HG03103 (cell line): ENCODE results near the gene VAV2.

Experiments used
- ATAC-seq: cut with Tn5 transposase; IDR thresholded peaks from one replicate; pipeline ENCODE4 v1.9.1; 2021; ENCODE audit warnings: low read depth; ENCODE audit not compliant: unreplicated experiment

The VAV2 gene

GRCh38 chr9:133895335-133895734 lies 96.8 kb downstream of the VAV2 start:
- no peak for ATAC-seq

GRCh38 chr9:133894377-133895321 lies 97.5 kb downstream of the VAV2 start:
- no peak for ATAC-seq

- ATAC-seq = no peak
Observed at GRCh38 chr9:133893191-133893994, 98.7 kb downstream of the VAV2 start.

DNA sequence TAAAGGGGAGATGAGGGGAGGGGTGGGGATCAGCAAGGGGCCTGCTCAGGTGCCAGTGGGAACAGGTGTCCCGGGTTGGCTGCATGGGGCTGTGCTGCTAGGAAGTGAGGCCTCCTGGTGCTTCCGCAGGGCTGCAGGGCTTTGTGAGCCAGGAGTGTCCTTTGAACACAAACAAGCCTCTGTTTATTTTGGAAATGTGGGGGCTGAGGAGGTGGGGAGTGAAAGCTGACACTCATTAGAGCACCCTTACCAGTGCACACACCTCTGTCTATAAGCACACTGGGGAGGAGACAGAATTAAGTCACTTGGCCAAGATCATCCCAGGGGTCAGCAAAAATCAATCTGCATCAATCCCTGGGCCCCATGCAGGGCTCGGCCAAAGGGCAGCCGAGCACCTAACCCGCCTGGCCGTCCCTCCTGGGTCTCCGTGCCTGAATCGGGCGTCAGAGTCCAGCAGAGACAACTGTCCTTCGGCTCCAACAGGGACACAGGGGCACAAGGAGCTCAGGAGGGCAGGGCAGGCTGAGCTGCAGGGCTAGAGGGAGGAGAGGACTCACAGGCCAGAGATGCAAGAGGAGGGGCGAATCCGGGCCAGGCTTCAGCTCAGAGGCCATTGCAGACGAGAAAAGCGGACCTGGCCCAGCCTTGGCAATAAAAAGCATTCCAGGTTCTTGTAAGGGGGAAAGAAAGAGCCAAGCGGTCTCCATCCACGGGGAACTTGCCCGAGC lies 99.8 kb downstream of the VAV2 start:
- ATAC-seq = no peak

GRCh38 chr9:133891741-133892140 lies 100.4 kb downstream of the VAV2 start:
- no peak for ATAC-seq

DNA sequence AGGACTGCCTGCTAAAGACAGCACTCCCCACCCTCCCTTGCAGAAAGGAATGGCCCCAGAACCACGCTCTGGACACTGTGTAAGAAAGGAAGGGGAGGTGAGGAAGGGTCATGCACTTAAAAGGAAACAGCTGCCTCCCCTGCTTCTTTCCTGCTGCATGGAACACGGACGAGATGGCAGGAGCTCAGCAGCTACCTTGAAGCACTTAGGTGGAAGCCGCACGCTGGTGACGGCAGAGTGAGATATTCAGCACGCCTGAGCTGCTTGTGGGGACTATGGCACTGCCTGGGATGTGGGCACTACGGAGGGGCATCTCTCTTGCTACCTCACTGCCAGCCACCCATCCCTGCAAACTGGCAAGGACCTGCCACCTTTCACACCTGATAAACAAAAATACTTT lies 101.5 kb downstream of the VAV2 start:
- no peak for ATAC-seq

DNA sequence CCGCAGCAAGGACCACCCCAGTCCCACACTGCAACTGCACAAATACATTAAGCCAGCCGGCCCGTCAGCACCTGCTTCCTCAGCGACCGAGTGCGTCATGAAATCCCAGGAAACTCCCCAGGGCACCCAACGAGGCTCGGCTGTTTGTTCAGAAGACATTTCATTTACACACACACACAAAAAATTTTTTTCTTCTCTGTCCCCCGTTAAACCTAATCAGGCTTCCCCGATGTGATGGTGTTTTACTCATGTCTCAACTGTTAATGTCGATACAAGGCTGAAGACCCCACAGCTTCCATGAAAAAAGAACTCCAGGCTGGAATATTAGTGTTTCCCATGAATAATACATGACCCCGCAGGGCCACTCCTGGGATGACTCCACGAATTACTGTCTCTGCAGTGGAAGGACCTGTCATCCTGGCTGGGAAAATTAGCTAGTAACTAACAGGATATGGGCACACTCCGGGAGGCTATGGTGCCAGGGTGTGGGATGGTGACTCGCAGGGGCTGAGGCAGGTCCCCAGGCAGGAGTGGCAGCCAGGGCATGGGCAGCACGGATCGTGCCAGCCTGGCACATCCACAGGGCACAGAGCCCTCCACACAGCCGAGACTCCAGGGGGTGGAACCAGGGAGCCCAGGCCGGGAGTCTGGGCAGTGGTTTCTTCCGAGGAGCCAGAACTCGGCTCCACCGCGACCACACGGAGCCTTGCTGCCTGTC lies 102.4 kb downstream of the VAV2 start:
- ATAC-seq = no peak

DNA sequence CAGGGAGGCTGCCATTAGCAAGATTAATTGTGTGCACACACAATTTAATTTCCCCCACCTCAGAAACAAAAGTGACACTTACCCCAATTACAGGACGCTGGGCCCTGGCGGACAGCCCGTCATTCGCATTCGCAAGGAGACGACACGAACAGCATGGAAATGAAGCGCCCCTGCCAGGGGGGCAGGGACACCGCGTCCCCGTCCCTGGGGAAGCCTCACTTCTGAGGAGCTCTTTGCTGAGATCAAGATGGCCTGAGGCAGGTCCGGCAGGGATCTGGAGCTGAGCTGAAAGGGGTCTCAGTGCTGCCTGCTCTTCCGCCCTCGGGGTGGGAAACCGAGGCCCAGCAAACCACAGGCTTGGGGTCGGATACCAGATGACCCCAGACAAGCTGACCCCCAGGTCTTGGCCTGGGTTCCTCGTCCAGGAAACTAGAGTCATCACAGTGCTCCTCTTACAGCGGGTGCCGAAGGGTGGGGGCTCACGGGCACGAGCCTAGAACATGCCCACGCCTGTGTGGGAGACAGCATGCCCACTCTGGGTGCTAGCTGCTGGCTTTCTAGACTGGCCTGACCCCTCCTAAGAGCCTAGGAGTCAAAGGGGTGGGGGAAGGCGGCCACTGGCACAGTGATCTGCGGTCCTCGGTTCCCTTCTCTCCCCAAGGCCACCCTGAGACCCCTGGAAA lies 103.2 kb downstream of the VAV2 start:
- ATAC-seq = no peak

DNA sequence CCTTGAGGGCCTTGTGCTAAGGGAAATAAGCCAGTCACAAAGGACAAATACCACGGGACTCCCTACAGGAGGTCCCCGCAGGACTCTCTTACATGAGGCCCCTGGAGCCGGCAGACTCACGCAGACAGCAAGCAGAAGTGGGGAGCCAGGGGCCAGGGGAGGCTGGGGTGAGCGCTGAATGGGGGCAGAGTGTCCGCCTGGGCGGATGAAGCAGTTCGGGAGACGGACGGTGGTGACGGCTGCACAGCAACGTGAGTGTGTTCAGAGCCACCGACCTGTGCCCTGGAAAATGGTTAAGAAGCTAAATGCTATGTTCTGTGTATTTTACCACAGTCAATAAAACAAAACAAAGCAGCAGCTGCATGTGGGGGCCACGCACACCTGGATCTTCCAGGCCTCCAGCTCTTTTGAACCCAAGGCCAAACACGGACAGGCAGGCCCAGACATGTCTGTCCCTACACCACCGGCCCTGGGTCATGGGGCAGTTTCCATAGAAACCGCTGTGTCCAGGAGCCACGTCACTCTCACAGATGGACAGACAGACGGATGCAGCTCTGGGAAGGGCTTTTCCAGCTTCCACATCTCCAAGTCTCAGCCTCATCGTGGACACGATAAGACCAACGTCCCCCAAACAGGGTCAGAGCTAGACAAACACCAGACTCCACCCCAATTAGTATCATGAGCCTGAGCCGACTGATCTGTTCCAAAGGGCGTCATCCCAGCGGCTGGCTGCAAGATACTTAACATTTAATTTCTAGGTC lies 103.9 kb downstream of the VAV2 start:
- no peak for ATAC-seq

DNA sequence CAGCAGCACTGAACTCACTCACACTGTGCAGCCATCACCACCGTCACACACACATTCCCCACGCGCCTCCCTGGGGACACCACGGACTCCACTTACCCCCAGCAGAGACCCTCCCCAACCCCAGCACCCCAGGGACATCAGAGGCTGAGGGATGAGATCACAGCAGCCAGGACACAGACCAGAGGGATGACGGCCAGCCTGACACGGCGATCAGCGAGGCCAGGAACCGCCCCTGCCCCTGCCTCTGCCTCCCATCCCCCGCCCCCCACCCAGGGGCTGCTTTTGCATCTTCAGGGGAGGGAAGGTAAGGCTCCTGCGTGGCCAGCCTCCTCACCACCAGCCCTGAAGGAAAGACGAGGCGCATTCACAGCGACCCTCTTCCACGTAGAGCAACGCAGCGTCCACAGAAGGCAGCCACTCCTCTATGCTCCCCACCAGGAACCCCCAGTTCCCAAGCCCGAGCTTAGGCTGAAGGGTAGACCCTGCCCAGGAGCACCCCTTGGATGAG lies 104.5 kb downstream of the VAV2 start:
- ATAC-seq = no peak

DNA sequence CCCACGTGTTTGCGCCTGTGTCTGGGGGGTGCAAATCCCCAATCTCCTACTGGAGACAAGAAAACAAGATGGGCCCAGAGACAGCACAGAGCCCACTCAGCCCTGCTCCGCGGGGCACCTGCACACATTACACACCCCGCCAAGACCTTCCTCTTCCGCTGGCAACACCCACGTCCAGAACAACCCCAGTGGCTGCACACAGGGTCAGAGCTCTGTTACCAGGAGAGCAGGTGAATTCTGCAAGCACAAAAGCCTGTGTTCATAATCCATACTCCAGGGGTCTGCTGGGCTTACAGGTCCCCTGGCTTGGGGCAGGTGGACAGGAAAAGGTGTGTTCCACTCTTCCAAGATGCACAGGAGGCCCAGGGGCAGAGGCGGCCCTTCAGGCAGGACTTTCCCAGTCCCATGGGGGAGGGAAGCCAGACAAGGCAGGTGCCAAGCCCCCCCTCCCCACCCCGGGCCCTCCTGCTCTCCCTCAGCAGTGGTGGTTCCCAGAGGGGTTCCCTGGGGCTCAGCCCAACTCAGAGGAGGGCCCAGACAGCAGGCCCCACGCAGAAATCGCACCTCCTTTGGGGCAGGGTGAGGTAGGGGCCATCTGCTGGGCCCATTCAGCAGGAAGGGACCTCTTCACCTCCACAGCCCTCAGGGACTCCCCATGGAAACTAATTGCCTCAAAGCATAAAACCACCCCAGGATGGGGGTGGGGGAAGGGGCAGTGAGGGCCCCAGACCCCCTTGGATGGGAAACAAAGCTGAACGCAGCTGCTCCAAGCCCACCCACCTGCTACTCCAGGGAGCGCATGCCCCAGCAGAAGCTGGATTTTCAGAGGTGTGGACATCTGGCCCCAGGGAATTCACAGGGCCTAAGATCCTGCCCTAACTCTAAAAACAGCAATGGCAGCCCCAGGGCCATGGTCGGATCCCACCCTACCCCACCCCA lies 105.3 kb downstream of the VAV2 start:
- no peak for ATAC-seq

- ATAC-seq = no peak
Observed at GRCh38 chr9:133884907-133885744, 107.0 kb downstream of the VAV2 start.

GRCh38 chr9:133882849-133883755 lies 109.0 kb downstream of the VAV2 start:
- no peak for ATAC-seq

DNA sequence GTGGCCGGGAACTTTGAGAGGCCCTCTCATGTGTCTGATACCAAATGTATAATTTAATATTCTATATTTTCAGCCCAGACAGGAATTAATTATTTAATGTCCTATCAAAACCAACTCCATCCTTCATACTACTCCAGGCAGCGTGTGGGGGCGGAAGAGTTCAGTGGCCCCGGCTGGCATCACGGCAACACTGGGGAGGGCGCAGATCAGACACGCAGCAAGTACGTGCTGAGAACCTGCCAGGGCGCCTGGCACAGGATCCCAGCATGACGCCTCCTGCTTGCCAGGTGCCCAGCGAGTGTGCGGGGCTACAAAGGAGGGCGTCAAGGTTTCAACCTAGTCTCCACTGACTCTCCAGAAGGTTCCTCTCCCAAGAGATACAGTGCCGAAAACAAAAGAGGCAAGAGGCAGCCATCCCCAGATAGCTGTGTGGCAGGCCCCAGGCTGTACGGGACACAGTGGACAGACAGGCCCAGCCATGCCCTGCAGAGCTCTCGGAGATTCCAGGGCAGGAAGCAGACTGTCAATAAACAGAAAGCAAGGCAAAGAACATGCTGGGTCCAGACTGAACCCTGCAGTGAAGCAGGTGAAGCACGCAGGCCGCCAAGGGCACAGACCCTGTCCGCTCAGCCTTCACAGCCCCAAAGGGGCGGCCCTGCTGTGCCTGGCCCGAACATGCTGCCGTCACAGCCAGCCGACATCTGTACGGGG lies 110.3 kb downstream of the VAV2 start:
- ATAC-seq = no peak
